Caco-2 (cell line): ENCODE data around the gene SELENON. TPM values are rescaled to one million over a fixed set of nuclear protein-coding genes. Genes with fewer than 3 reads are reported as not detected.
A peak's percentile ranks its signal among the peaks of the same experiment; 100 is the strongest.

Source experiments
- Bru-seq: library from RNA; stranded (reverse); fragments of 400-500 nt; gene quantifications from one replicate; lab custom pipeline; 2021; lab: Mats Ljungman, UMichigan
- BruChase-seq, 2 experiments: library from RNA; stranded (reverse); fragments of 400-500 nt; gene quantifications; one replicate each; lab custom pipeline; 2021; lab: Mats Ljungman, UMichigan
- BruUV-seq: library from RNA; stranded (reverse); fragments of 400-500 nt; replicated peaks from 2 replicates; lab custom pipeline; 2021; lab: Mats Ljungman, UMichigan
- CTCF ChIA-PET: fragments of 300-600 bp; sonication (Branson Sonifier 250); formaldehyde crosslinking; loops from one replicate; lab custom pipeline; 2022; ENCODE audit warnings: antibody characterized with exemption; lab: Charles Lee
- POLR2A ChIA-PET: fragments of 300-600 bp; sonication (Branson Sonifier 250); formaldehyde crosslinking; loops from one replicate; lab custom pipeline; 2022; ENCODE audit warnings: antibody characterized with exemption; lab: Charles Lee
- DNase-seq, 2 experiments: peaks; one replicate each; pipeline versions ENCODE4 v3.0.0 to v3.0.0-alpha.2; 2020 to 2022
- H3K27me3 ChIP-seq: replicated peaks from 2 replicates; pipeline ENCODE4 v1.6.0; 2011; ENCODE audit warnings: low read length; ENCODE audit not compliant: control insufficient read depth, insufficient read depth
- H3K36me3 ChIP-seq: 2 replicates; pipeline ENCODE4 v1.5.1; 2011; ENCODE audit warnings: low read length; ENCODE audit not compliant: control insufficient read depth, insufficient read depth
- H3K4me1 ChIP-seq: fragments of 250-450 bp; sonication (Bioruptor Pico); 2 replicates; pipeline ENCODE4 v1.5.1; 2020; ENCODE audit warnings: mild to moderate bottlenecking
- H3K4me3 ChIP-seq: 2 replicates; pipeline ENCODE4 v1.5.1; 2011; ENCODE audit warnings: low read depth, mild to moderate bottlenecking, control low read depth, low read length
- H3K9me3 ChIP-seq: fragments of 250-450 bp; sonication (Bioruptor Pico); 2 replicates; pipeline ENCODE4 v1.5.1; 2020; ENCODE audit warnings: mild to moderate bottlenecking, moderate library complexity
- H3K27ac Mint-ChIP-seq: one replicate; pipeline ENCODE4 v1.8.0; 2022; ENCODE audit warnings: mixed read lengths; ENCODE audit not compliant: unreplicated experiment
- H3K27me3 Mint-ChIP-seq: one replicate; pipeline ENCODE4 v1.8.0; 2022; ENCODE audit warnings: mixed read lengths; ENCODE audit not compliant: insufficient read depth, unreplicated experiment
- H3K36me3 Mint-ChIP-seq: one replicate; pipeline ENCODE4 v1.8.0; 2022; ENCODE audit warnings: mild to moderate bottlenecking, mixed read lengths; ENCODE audit not compliant: insufficient read depth, unreplicated experiment
- H3K4me1 Mint-ChIP-seq: one replicate; pipeline ENCODE4 v1.8.0; 2022; ENCODE audit warnings: low read depth, mixed read lengths; ENCODE audit not compliant: unreplicated experiment
- H3K4me3 Mint-ChIP-seq: one replicate; pipeline ENCODE4 v1.8.0; 2022; ENCODE audit warnings: mild to moderate bottlenecking, moderate library complexity, mixed read lengths; ENCODE audit not compliant: unreplicated experiment
- H3K9me3 Mint-ChIP-seq: one replicate; pipeline ENCODE4 v1.8.0; 2022; ENCODE audit warnings: mixed read lengths; ENCODE audit not compliant: unreplicated experiment
- intact Hi-C: fragments of 100-400 bp; cut with micrococcal nuclease; formaldehyde crosslinking; loops from one replicate; pipeline ENCODE4 v1.10.0; 2022; ENCODE audit not compliant: unreplicated experiment
- long read RNA-seq: library from polyadenylated mRNA; stranded (forward); transcript quantifications from one replicate; pipeline ENCODE4 v2.0.0, GENCODE V29; 2022
- total RNA-seq: library from RNA; stranded (reverse); gene quantifications from 2 replicates; pipeline ENCODE4 v1.2.3, GENCODE V29; 2022
- TF ChIP-seq, protein P1 (sequence below), 2 experiments: fragments of 200-600 bp in 1 of 2; IDR thresholded peaks; 1 replicate in 1 of 2; 2 replicates in 1 of 2; pipeline versions ENCODE4 v1.5.1 to v1.8.0; 2011 to 2022; ENCODE audit warnings: antibody characterized with exemption in 1 of 2, control low read depth in 1 of 2, inconsistent platforms in 1 of 2, low read depth in 1 of 2, low read length in 1 of 2, mild to moderate bottlenecking in 1 of 2, moderate library complexity in 1 of 2; ENCODE audit not compliant: insufficient read depth in 1 of 2, severe bottlenecking in 1 of 2, unreplicated experiment in 1 of 2

The SELENON gene, protein sequence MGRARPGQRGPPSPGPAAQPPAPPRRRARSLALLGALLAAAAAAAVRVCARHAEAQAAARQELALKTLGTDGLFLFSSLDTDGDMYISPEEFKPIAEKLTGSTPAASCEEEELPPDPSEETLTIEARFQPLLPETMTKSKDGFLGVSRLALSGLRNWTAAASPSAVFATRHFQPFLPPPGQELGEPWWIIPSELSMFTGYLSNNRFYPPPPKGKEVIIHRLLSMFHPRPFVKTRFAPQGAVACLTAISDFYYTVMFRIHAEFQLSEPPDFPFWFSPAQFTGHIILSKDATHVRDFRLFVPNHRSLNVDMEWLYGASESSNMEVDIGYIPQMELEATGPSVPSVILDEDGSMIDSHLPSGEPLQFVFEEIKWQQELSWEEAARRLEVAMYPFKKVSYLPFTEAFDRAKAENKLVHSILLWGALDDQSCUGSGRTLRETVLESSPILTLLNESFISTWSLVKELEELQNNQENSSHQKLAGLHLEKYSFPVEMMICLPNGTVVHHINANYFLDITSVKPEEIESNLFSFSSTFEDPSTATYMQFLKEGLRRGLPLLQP
- 58.3 and 60.6 TPM in 2 replicates for total RNA-seq
- Bru-seq, nascent RNA, result percentile 61 among the genes with signal in this experiment
- BruChase-seq, experiment 1, labeled RNA remaining after a 2-hour chase, result percentile 67 among the genes with signal in this experiment
- percentile 83 among the genes with signal in this experiment for BruChase-seq, experiment 2, labeled RNA remaining after a 6-hour chase
- long read RNA-seq, full-length matches to known transcripts, result 3 of 19 reads
- long read RNA-seq, partial matches to known transcripts, result 16 of 19 reads
- long read RNA-seq, other reads (novel, unspliced or antisense), result 0 of 19 reads

DNA sequence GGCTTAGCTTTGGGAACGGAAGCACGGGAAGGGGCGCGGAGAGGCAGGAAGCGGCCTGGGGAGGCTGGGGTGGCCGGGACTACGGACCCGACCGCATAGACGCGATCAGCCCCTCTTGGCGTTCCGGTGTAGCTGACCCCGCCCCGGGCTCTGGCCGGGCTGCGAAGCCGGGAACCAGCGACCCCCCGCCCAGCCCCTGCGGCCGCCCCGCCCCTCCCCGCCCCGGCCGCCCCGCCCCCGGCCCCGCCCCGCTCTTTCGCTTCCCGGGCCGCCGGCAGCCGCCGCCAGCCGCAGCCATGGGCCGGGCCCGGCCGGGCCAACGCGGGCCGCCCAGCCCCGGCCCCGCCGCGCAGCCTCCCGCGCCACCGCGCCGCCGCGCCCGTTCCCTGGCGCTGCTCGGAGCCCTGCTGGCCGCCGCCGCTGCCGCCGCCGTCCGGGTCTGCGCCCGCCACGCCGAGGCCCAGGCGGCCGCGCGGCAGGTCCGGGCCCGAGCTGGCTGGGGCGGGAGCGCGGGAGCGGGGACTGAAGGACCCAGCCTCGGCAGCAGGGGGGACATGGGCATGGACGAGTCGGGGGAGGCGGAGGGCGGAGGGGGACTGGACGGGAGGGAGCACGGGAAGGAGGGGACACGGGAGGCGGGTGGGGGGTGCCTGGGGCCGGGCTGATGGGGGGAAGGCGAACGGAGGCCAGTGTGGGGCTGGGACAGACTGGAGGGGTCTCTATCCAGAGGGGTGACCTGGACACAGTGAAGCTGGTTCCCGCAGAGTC is at the start of gene SELENON:
Gene SELENON, plus strand, starts transcription at position 259 of the 768 bp plus-strand sequence. Its CDS starts 38 bp downstream, at position 297.
- peak within 1 kb of the TSS; percentile 26 for H3K27ac Mint-ChIP-seq
- no peaks in the 10 kb centered on the region for H3K9me3 Mint-ChIP-seq
- no peaks in the 10 kb centered on the region for H3K9me3 ChIP-seq
- H3K36me3 ChIP-seq, result no peaks in the 10 kb centered on the region
- no TSS peak for BruUV-seq
- DNase-seq, result peak in 1 of 2 experiments; percentile 66
- H3K4me3 Mint-ChIP-seq, result peak within 1 kb of the TSS; percentile 69
- H3K4me1 Mint-ChIP-seq, result peaks cover 17% of the 10 kb centered on the region
- peak within 1 kb of the TSS; percentile 59 for H3K4me3 ChIP-seq
- intact Hi-C loops, result loop anchor here (5.0 kb wide), 2 partner anchors 43 to 58 kb away; no protein-coding TSS in a partner anchor
- ChIA-PET POLR2A (interaction anchor here (0.6 kb wide), 1 partner anchor 308 kb away, joined by 5 read pairs; no protein-coding TSS in a partner anchor), CTCF (interaction anchor here (0.5 to 1.4 kb wide), 6 partner anchors 10 to 544 kb away, joined by 3 to 8 read pairs (median 4); no protein-coding TSS in a partner anchor)
- H3K36me3 Mint-ChIP-seq, result peaks cover 17% of the 10 kb centered on the region
- TF ChIP-seq, protein P1, sequence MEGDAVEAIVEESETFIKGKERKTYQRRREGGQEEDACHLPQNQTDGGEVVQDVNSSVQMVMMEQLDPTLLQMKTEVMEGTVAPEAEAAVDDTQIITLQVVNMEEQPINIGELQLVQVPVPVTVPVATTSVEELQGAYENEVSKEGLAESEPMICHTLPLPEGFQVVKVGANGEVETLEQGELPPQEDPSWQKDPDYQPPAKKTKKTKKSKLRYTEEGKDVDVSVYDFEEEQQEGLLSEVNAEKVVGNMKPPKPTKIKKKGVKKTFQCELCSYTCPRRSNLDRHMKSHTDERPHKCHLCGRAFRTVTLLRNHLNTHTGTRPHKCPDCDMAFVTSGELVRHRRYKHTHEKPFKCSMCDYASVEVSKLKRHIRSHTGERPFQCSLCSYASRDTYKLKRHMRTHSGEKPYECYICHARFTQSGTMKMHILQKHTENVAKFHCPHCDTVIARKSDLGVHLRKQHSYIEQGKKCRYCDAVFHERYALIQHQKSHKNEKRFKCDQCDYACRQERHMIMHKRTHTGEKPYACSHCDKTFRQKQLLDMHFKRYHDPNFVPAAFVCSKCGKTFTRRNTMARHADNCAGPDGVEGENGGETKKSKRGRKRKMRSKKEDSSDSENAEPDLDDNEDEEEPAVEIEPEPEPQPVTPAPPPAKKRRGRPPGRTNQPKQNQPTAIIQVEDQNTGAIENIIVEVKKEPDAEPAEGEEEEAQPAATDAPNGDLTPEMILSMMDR (IDR thresholded peaks at IDR 0.05; ENCODE audit: insufficient read depth in 1 of 2, low read depth in 1 of 2, low read length in 1 of 2, severe bottlenecking in 1 of 2, unreplicated experiment in 1 of 2), result no peak
- H3K27me3 Mint-ChIP-seq, result no peaks in the 10 kb centered on the region
- peaks cover 23% of the 10 kb centered on the region for H3K4me1 ChIP-seq
- no peaks in the 10 kb centered on the region for H3K27me3 ChIP-seq

- Histone ChIP-seq H3K9me3 (no peaks in the 10 kb centered on the region), H3K27me3 (no peaks in the 10 kb centered on the region), H3K4me1 (no peaks in the 10 kb centered on the region), H3K4me3 (no peak overlapping the region), H3K36me3 (no peaks in the 10 kb centered on the region)
- no peak overlapping the region for H3K4me3 Mint-ChIP-seq
- TF ChIP-seq, protein P1 (IDR thresholded peaks at IDR 0.05; ENCODE audit: insufficient read depth in 1 of 2, low read depth in 1 of 2, low read length in 1 of 2, severe bottlenecking in 1 of 2, unreplicated experiment in 1 of 2), result no peak
- H3K27me3 Mint-ChIP-seq, result no peaks in the 10 kb centered on the region
- H3K36me3 Mint-ChIP-seq, result no peaks in the 10 kb centered on the region
- H3K9me3 Mint-ChIP-seq, result no peaks in the 10 kb centered on the region
- ChIA-PET CTCF (no interaction called here), POLR2A (no interaction called here)
- no peaks in the 10 kb centered on the region for H3K4me1 Mint-ChIP-seq
- BruUV-seq, result no TSS peak
- no peak overlapping the region for H3K27ac Mint-ChIP-seq
- DNase-seq, result no peak
- intact Hi-C loops, result no loop called here
Measured at GRCh38 chr1:25750923-25751605, 48.9 kb upstream of the SELENON start.
